Right atrium auricular region (tissue), 2 donors: Measurements from ENCODE around the gene CCDC8. TPM values are rescaled to one million over a fixed set of nuclear protein-coding genes. Genes with fewer than 3 reads are reported as not detected.

Source experiments
- DNase-seq: peaks from one replicate; pipeline ENCODE4 v3.0.0-alpha.2; 2019; ENCODE audit warnings: low spot score
- H3K27ac ChIP-seq, 2 donors: fragments of 200-600 bp; sonication (generic); 1 replicate in 1 of 2; 2 replicates in 1 of 2; pipeline ENCODE4 v1.5.1; 2016 to 2019
- H3K27me3 ChIP-seq, 2 donors: fragments of 200-600 bp; sonication (generic); one replicate each; pipeline versions ENCODE4 v1.5.1 to v1.6.0; 2017 to 2019
- H3K36me3 ChIP-seq: fragments of 200-600 bp; sonication (generic); one replicate; pipeline ENCODE4 v1.5.1; 2016
- H3K4me1 ChIP-seq, 2 donors: fragments of 200-600 bp; sonication (generic); one replicate each; pipeline versions ENCODE4 v1.5.1 to v1.6.0; 2017 to 2019
- H3K4me3 ChIP-seq, 2 donors: fragments of 200-600 bp; sonication (generic); 1 replicate in 1 of 2; 2 replicates in 1 of 2; pipeline ENCODE4 v1.5.1; 2017 to 2019; ENCODE audit warnings: mild to moderate bottlenecking in 1 of 2, moderate library complexity in 1 of 2
- H3K9me3 ChIP-seq, 2 donors: fragments of 200-600 bp; sonication (generic); one replicate each; pipeline ENCODE4 v1.5.1; 2019
- total RNA-seq, 2 donors: library from RNA; depleted of rRNA; stranded (reverse); fragments of >200 nt; gene quantifications; one replicate each; pipeline ENCODE4 v1.1.0, GENCODE V29; 2016
- TF ChIP-seq, protein P1 (sequence below), 2 donors: fragments of 200-600 bp; sonication (generic); IDR thresholded peaks; one replicate each; pipeline ENCODE4 v1.5.1; 2019; ENCODE audit warnings: antibody characterized with exemption in 2 of 2

The CCDC8 gene
- total RNA-seq, 2 donors from 2014 or later = 30.4 to 34.6 TPM

DNA sequence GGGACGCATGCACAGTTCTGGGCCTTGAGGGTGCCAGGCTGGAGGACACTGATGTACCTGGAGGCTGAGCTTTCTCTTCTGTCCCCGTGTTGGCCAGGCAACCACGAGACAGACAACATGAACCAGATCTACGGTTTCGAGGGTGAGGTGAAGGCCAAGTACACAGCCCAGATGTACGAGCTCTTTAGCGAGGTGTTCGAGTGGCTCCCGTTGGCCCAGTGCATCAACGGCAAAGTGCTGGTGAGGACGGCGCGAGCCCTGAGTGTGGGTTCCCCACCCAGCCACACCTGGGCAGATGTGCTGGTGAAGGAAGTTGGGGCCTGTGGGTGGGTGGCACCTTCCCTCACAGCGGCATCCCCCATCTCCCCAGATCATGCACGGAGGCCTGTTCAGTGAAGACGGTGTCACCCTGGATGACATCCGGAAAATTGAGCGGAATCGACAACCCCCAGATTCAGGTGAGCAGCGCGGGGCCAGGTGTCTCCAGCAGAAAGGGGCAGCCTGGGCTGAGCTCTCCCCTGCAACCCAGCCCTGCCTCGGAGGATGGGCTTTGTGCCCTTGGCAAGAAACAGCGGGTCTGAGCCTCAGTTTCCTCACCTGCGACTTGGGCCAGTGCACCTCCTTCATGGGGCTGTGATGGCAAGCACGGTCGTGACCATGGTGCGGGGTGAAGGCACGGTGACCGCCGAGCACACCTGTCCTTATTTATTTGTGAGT, 26.2 kb downstream of the CCDC8 start:
- peaks cover 0 to 20% of the 10 kb centered on the region in 2 donors for H3K4me1 ChIP-seq
- H3K4me3 ChIP-seq = no peak overlapping the region
- peaks cover 87% of the 10 kb centered on the region for H3K36me3 ChIP-seq
- H3K9me3 ChIP-seq = no peaks in the 10 kb centered on the region
- H3K27ac ChIP-seq = no peak overlapping the region
- DNase-seq = no peak
- H3K27me3 ChIP-seq = no peaks in the 10 kb centered on the region
- TF ChIP-seq, protein P1, sequence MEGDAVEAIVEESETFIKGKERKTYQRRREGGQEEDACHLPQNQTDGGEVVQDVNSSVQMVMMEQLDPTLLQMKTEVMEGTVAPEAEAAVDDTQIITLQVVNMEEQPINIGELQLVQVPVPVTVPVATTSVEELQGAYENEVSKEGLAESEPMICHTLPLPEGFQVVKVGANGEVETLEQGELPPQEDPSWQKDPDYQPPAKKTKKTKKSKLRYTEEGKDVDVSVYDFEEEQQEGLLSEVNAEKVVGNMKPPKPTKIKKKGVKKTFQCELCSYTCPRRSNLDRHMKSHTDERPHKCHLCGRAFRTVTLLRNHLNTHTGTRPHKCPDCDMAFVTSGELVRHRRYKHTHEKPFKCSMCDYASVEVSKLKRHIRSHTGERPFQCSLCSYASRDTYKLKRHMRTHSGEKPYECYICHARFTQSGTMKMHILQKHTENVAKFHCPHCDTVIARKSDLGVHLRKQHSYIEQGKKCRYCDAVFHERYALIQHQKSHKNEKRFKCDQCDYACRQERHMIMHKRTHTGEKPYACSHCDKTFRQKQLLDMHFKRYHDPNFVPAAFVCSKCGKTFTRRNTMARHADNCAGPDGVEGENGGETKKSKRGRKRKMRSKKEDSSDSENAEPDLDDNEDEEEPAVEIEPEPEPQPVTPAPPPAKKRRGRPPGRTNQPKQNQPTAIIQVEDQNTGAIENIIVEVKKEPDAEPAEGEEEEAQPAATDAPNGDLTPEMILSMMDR (IDR thresholded peaks at IDR 0.05) = no peak

DNA sequence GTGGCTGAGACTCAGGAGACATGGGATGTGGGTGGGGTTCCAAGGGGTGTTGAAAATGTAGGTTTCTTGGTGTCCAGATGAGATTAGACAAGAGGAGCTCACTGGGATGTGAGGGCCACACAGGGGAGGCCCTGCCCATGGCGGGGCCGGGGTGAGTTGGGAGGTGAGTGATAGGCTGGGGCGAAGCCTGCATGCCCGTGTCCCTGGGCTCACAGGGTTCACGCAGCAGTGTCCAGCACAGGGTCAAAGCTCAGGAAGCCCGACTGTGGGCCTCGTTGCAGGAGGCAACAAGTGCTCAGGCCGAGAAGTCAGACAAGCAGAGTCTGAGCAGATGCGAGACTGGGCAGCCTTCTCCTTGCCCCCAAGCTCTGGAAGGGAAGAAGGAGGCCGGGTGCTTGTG, 27.2 kb downstream of the CCDC8 start:
- no peak for DNase-seq
- Histone ChIP-seq H3K4me1 (peaks cover 0 to 20% of the 10 kb centered on the region in 2 donors), H3K36me3 (peaks cover 86% of the 10 kb centered on the region), H3K27me3 (no peaks in the 10 kb centered on the region), H3K9me3 (no peaks in the 10 kb centered on the region), H3K4me3 (no peak overlapping the region), H3K27ac (no peak overlapping the region)
- TF ChIP-seq, protein P1 (IDR thresholded peaks at IDR 0.05) = no peak

DNA sequence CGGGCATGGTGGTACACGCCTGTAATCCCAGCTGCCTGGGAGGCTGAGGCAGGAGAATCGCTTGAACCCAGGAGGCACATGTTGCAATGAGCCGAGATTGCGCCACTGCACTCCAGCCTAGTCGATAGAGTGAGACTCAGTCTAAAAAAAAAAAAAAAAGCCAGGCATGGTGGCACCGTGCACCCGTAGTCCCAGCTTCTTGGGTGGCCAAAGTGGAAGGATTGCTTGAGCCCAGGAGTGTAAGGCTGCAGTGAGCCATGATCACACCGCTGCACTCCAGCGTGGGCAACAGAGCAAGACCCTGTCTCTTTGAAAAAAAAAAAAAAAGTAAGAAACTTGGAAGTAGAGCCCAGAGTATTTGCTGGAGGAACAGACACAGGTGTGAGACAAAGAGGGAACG, 27.7 kb downstream of the CCDC8 start:
- TF ChIP-seq, protein P1 (IDR thresholded peaks at IDR 0.05) = no peak
- H3K27me3 ChIP-seq = no peaks in the 10 kb centered on the region
- H3K4me3 ChIP-seq = no peak overlapping the region
- no peaks in the 10 kb centered on the region for H3K9me3 ChIP-seq
- peaks cover 0 to 20% of the 10 kb centered on the region in 2 donors for H3K4me1 ChIP-seq
- peaks cover 81% of the 10 kb centered on the region for H3K36me3 ChIP-seq
- DNase-seq = no peak
- no peak overlapping the region for H3K27ac ChIP-seq

DNA sequence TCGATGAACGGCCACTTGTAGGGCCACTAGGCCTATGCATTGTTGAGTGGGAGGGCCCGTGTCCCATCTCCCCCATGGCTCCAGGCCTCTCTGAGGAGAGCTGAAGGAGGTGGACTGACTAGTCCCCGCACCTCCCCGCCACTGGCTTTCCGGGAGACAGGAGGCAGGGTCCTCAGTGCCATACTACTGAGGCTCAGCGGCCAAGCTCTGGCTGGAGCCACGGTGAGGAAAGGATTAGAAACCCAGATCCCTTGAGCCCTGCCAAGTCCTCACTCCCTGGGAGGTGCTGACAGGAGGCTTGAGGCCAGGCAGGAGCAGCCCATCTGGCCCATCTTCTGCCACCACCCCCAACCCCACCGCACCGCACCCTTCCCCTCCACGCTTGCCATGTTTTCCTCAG, 29.0 kb downstream of the CCDC8 start:
- TF ChIP-seq, protein P1 (IDR thresholded peaks at IDR 0.05) = no peak
- H3K9me3 ChIP-seq = no peaks in the 10 kb centered on the region
- H3K36me3 ChIP-seq = peaks cover 69% of the 10 kb centered on the region
- no peak for DNase-seq
- H3K4me3 ChIP-seq = no peak overlapping the region
- H3K27ac ChIP-seq = no peak overlapping the region
- no peaks in the 10 kb centered on the region for H3K27me3 ChIP-seq
- H3K4me1 ChIP-seq = peaks cover 0 to 29% of the 10 kb centered on the region in 2 donors

DNA sequence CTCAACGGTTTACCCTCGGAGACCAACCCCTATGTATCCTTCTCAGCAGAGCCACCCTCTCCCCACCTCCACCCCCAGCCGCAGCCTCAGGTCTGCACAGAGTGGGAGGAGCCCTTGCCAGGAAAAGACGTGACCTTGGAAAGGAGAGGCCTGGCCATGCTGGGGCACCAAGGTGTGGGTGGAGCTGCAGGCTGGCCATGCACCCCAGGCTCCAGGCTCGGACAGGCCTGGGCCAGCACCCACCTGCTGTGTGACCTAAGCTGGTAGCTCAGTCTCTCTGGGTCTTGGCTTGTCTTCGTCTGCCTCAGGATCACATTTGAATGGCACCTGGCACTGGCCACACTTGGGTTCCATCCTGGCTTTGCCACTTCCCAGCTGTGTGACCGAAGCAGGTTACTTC, 29.5 kb downstream of the CCDC8 start:
- TF ChIP-seq, protein P1 (IDR thresholded peaks at IDR 0.05) = no peak
- Histone ChIP-seq H3K27ac (no peak overlapping the region), H3K4me3 (no peak overlapping the region), H3K9me3 (no peaks in the 10 kb centered on the region), H3K4me1 (peaks cover 0 to 29% of the 10 kb centered on the region in 2 donors), H3K36me3 (peaks cover 63% of the 10 kb centered on the region), H3K27me3 (no peaks in the 10 kb centered on the region)
- DNase-seq = no peak
